ENCODE results near the gene FBXW10B.
"Not testable (repeated sequence)": the region's sequence is repeated elsewhere in the genome, so short reads cannot be mapped to it uniquely, and the experiment has no call there.

- not testable (repeated sequence) for TF ChIP-seq POLR2A (IDR thresholded peaks at IDR 0.05; ENCODE audit: low read depth, low read length); POLR2AphosphoS5 (IDR thresholded peaks at IDR 0.05; ENCODE audit: low read depth, low read length); POU2F2 (IDR thresholded peaks at IDR 0.05; ENCODE audit: low read depth, low read length); TAF1 (IDR thresholded peaks at IDR 0.05; ENCODE audit: low read depth, low read length); SPI1 (IDR thresholded peaks at IDR 0.05; ENCODE audit: low read depth, low read length); PAX5 (IDR thresholded peaks at IDR 0.05; ENCODE audit: insufficient read depth, low read length, severe bottlenecking)
Measured at GRCh38 chr17:15613111-15613510, 6.4 kb downstream of the FBXW10B start.
